CD4-positive, alpha-beta T cell treated with Interleukin-15 for 1 hour (primary cell): ENCODE results near the gene TIMM13.
A peak's percentile ranks its signal among the peaks of the same experiment; 100 is the strongest.

Source experiments
- DNase-seq: peaks from one replicate; pipeline ENCODE4 v3.0.0-alpha.2; 2020

Gene TIMM13

GRCh38 chr19:2454962-2455850 is 27.8 kb upstream of the TIMM13 start:
- DNase-seq = no peak

DNA sequence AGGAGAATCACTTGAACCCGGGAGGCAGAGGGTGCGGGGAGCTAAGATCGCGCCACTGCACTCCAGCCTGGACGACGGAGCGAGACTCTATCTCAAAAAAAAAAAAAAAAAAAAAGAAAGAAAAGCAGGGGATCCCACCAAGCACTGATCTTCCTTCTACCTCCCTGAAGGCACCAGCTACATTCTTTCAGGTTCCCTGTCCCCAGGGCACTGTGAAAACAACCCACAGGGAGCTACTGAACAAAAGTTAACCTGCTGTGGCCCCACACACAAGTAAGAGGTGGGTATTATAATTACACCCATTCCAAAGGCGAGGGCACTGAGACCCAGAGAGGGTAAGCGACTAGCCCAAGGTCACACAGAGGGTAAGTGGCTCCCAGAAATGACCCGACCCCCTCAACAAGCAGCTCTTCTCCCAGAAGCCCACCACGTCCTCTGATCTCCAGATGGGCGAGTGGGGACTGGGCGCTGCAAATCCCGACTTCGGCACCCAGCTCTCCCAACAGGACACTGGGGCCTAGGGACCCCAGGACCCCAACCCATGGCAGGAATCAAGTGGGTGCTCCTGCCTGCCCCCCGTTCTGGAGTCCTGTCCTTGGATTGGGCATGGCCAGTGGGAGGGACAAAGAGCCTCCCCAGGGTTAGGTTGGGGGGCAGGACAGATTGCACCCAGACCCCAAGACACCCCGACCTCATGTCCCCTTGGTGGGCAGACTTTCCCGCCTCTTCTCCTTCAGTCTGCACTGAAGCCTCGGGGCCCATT is 27.0 kb upstream of the TIMM13 start:
- no peak for DNase-seq

DNA sequence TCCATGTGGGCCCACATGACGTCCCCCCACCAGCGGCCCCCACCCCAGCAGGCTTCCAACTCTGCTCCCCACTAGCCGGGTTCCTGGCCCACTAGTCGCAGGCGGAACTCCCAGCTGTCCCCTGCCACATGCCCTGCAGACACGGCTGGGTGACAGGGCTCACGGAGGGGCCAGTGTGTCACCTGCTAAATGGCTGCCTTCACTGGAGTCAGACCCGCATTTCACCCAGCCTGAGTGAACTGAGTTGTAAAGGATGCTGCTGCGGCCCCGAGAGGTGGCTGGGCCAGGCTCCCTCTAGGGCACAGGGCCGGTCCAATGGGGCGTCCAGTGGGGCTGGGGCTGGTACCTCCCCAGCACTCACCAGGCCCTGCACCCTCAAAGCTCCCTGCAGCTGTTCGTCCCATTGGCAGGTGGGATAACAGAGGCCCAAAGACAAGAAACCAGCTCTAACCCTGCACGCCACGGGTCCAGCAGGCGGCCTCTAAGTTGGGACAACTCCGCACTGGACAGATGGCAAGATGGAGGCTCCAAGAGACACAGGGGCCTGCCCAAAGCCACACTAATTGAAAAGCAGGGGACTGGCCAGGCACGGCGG is 26.1 kb upstream of the TIMM13 start:
- DNase-seq = no peak

GRCh38 chr19:2451741-2452140 is 24.4 kb upstream of the TIMM13 start:
- no peak for DNase-seq

- DNase-seq = no peak
These were observed 23.8 kb upstream of the TIMM13 start for GRCh38 chr19:2451138-2451537.

DNA sequence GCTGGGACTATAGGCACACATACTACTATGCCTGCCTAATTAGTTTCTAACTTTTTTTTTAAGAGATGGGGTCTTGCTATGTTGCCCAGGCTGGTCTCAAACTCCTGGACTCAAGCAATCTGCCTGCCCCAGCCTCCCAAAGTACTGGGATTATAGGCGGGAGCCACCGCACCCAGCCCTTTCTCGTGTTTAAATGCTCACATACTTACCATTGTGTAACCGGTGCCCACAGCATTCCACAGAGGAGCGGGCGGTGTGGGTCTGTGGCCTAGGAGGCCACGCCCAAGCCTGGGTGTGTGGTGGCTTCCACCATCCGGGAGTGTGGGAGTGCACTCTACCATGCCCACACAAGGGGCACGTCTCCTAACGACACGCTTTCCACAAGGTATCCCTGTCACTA is 21.6 kb upstream of the TIMM13 start:
- DNase-seq = no peak

- DNase-seq = peak; percentile 37
These were observed 19.0 kb upstream of the TIMM13 start for GRCh38 chr19:2446381-2446780.

GRCh38 chr19:2444251-2445002 is 17.0 kb upstream of the TIMM13 start:
- DNase-seq = no peak

DNA sequence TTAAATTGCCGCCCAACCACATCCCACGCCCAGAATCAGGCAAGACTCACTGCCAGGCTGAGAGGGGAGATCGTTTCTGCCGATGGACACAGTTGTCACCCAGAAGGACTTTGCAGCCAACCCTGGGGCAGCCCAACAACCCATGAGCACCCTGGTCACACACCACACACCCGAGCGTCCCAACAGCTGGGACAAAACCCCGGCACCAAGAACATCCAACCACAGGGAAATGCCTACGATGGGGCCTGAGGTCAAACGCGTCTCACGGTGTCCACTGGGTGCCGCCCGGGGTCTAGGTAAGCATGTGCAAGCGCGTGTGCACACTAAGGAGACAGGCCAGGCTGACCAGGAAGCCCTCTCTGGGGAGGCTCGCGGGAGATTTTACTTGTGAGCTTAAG is 16.4 kb upstream of the TIMM13 start:
- DNase-seq = no peak

DNA sequence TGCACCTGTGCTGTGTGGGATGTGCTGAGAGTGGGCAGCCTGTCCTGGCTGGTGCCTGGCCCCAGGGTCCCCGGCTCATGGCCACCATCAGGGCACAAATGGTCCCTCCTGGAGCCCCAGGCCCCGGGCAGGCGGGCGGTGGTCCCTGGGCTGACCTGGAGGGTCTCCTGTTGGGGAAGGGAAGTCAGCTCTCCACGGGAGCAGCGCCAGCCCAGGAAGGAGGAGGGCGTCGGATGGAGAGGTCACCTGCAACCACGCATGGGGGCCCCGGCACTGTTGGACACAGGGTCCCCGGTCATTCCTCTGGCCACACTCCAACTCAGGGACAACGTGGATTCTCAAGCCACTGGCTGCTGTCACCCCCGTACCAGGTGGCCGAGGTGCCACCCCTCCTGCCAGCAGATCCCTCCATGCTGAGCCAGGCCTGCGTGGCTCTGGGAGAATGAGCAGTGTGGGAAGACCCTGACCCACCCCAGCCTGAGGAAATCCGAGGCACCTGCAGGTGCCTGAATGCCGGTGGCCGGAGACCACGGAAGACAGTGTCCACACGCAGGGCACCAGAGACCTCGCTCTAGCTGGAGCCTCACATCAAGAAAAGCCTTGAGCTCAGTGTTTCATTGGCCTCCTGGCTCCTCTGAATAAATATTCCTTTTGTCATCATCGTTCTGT is 15.9 kb upstream of the TIMM13 start:
- DNase-seq = no peak

GRCh38 chr19:2441096-2441752 is 13.8 kb upstream of the TIMM13 start:
- DNase-seq = no peak

DNA sequence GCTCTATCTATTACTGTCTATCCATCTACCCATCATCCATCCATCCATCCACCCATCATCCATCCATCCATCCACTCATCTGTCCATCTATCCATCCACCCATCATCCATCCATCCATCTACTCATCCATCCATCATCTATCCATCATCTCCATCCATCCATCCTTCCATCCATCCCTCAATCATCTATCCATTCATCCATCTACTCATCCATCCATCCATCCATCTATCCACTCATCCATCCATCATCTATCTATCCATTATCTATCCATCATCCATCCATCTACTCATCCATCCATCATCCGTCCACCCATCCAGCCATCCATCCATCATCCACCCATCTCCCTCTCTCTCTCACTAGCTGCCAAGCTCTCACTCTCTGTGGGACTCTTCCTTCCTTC is 13.1 kb upstream of the TIMM13 start:
- DNase-seq = no peak

DNA sequence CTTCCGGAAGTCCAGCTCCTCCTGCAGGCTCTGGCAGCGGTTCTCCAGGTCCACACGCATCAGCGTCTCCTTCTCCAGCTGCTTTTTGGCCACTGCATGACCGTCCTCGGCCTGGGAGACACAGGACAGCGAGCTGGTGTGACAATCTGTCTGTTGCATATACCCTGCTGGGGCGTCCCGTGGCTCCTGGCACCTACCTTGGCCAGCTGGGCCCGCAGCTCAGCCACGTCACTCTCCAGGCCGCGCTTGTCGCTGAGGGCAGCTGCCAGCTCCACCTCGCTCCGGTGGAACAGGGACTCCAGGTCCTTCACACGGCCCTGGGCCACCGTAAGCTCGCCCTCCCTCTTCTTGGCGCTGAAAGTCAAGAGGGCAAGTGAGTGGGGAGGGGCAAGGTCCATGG is 10.8 kb upstream of the TIMM13 start:
- DNase-seq = no peak

DNA sequence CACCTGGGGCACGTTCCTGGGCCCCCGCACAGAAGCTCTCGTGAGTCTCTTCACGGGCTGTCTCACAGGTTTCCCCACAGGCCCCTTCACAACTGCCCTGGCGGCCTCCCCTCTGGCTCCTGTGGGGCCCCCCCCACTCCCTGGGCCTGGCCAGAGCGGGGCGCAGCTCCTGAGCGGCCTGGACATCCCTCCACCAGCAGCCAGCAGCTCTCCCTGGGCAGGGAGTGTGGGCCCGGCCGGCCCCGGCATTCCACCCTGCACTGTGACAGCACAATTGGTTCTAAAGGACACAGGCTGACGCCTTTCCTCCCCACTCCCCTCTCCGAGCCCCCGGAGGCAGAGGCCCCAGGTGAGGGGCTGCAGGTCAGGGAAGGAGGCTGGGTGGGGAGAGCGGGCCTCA is 9.5 kb upstream of the TIMM13 start:
- no peak for DNase-seq

GRCh38 chr19:2436384-2436783 is 9.0 kb upstream of the TIMM13 start:
- DNase-seq = no peak

DNA sequence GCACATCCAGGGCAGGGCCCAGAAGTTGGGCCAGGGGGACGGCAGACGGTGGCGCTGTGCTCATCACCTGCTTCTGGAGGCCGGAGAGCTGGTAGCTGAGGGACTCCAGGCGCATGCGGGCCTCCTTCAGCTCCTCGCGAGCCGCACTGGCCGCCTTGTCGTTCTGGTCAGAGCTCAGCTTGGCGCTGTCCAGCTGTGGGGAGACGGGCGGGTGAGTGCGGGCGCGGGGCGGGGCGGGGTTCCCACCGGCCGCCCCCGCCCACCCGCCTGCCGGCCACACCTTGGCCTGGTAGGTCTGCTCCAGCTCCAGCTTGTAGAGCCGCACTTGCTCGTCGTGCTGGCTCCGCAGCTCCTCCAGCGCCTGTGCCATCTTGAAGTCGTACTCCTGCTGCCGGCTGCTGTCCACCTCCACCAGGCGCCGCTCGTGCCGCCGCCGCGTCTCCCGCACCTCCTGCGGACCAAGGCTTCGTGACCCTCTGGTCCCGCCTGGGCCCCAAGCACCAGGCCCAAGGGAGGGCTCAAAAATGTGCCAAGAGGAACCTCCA is 7.4 kb upstream of the TIMM13 start:
- no peak for DNase-seq

GRCh38 chr19:2434267-2434666 is 6.9 kb upstream of the TIMM13 start:
- no peak for DNase-seq

- no peak for DNase-seq
These were observed 6.5 kb upstream of the TIMM13 start for GRCh38 chr19:2433854-2434253.

DNA sequence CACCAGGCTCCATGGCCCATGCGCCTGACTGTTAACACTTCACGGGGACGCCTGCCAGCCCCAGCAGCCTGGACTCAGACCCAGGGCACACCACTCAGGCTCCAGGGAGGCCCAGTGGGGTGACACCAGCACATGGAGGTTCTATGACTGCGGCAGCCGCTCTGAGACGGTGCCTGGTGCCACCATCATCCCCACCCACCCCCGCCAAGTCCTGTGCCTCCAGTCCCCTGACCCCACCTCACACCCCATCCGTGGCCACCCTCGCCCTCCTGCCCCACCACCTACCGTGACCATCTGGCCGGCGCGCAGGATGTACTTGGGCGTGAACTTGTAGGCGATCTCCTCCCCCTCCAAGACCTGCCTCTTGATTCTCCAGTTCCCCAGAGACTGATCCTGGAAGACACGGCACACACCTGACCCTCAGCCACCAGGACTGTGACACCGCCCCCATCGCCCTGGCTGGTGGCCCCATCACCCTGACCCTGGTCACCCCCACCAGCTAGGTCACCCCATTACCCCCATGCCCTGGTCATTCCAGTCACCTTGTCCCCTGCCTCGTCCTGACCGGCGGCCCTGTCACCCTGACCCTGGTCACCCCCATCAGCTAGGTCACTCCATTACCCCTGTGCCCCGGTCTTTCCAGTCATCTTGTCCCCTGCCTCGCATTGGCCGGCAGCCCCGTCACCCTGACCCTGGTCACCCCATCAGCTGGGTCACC is 4.9 kb upstream of the TIMM13 start:
- DNase-seq = no peak

- DNase-seq = no peak
These were observed 4.1 kb upstream of the TIMM13 start for GRCh38 chr19:2431318-2432055.
